Measurements from ENCODE around the gene FNTB. TPM values are rescaled to one million over a fixed set of nuclear protein-coding genes. Genes with fewer than 3 reads are reported as not detected.

Gene FNTB
- total RNA-seq, 1 experiment from 2014 or later, result 20.7 TPM

DNA sequence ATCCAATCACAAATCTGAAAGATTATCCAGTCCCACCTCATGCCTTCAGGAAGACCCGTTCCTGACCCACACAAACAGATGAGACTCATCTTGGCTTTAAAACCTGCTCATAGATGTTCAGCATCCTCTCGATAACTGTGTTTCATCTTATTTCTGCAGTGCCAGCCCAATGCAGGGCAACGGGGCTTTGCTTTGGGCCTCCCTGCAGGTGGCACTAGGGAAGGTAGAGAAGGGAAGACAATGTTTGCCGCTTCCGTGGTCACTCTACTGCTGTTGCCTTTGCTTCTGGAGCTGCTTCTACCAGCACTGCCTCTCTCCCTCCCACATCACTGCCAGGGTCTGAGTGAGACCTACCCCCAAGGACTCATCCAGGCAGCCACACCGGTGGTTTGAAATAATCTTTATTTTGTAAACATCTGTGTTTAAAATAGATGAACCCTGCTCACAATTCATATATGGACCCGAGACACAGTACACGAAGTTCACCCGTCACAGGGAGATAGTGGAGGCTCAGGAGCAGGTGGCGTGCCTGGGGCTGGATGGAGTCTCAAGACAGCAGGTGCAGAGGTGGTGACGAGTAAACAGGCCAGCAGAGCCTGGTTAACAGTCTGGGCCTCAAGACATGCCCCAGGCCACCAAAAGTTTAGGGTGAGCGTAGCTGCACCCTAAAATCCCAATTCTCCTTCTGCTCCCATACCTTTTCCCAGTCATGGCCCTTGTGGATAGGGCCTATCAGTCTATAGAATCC is 41.1 kb upstream of the FNTB start:
- Histone ChIP-seq H4K5ac (ENCODE audit: insufficient read length, low read depth, low read length) (no peak overlapping the region), H2BK15ac (ENCODE audit: low read depth, low read length) (no peak overlapping the region), H3T11ph (ENCODE audit: low read length) (no peak overlapping the region), H2AFZ (ENCODE audit: low read length) (no peak overlapping the region), H4K91ac (ENCODE audit: insufficient read length, low read depth, low read length) (no peak overlapping the region), H2AK5ac (ENCODE audit: insufficient read length, low read length) (no peak overlapping the region), H2BK5ac (ENCODE audit: insufficient read length, low read length) (no peak overlapping the region), H3K27me3 (ENCODE audit: insufficient read depth, low read length) (no peaks in the 10 kb centered on the region), H2BK20ac (ENCODE audit: low read depth, low read length, poor library complexity, severe bottlenecking) (no peak overlapping the region), H2BK12ac (ENCODE audit: insufficient read length, low read depth, low read length) (no peak overlapping the region), H3K4me2 (ENCODE audit: insufficient read depth, insufficient read length, low read length) (no peak overlapping the region), H3K18ac (ENCODE audit: insufficient read length, low read depth, low read length) (no peak overlapping the region), H3K4ac (ENCODE audit: low read depth, low read length) (no peak overlapping the region), H3K9me3 (ENCODE audit: control insufficient read depth, low read depth, low read length) (no peaks in the 10 kb centered on the region), H3K79me1 (ENCODE audit: insufficient read depth, low read depth, low read length, poor library complexity, severe bottlenecking) (no peaks in the 10 kb centered on the region), H3K9ac (ENCODE audit: extremely low read depth, insufficient read length, low read length) (no peak overlapping the region), H3K4me1 (ENCODE audit: insufficient read depth, low read length) (peaks cover 2% of the 10 kb centered on the region; the same call in 1 of the 2 replicates), H3K79me2 (ENCODE audit: insufficient read depth, low read length) (no peaks in the 10 kb centered on the region), H2BK120ac (ENCODE audit: low read depth, low read length, poor library complexity, severe bottlenecking) (no peak overlapping the region), H4K8ac (replicated peaks; ENCODE audit: insufficient read length, low read depth, low read length) (no peak overlapping the region), H3K23me2 (ENCODE audit: insufficient read length, low read depth, low read length, poor library complexity, severe bottlenecking) (no peaks in the 10 kb centered on the region), H3K27ac (ENCODE audit: insufficient read length, low read depth, low read length) (no peak overlapping the region), H3K23ac (ENCODE audit: insufficient read length, low read depth, low read length) (no peak overlapping the region), H3K56ac (ENCODE audit: insufficient read length, low read depth, low read length) (no peak overlapping the region), H4K20me1 (ENCODE audit: control insufficient read depth, insufficient read depth, insufficient read length) (no peaks in the 10 kb centered on the region), H3K14ac (ENCODE audit: insufficient read depth, low read length) (no peak overlapping the region)
- no CpG with 5 or more reads among the region's 12 CpGs for WGBS (ENCODE audit: extremely low coverage, insufficient read length, low lambda C conversion rate)
- Mint-ChIP-seq H3K27me3 (ENCODE audit: low read depth) (no peaks in the 10 kb centered on the region), H3K4me1 (peaks cover 24 to 27% of the 10 kb centered on the region in 2 experiments), H3K27ac (peak overlapping the region in 2 of 3 experiments; percentile 56 to 86; a peak in 4 of 7 replicates), H3K36me3 (ENCODE audit: insufficient read depth in 1 of 3, low read depth in 3 of 3) (peaks cover 14 to 50% (median 38%) of the 10 kb centered on the region in 3 experiments), H3K9me3 (no peaks in the 10 kb centered on the region), H3K4me3 (no peak overlapping the region)
- TF ChIP-seq, protein P1, sequence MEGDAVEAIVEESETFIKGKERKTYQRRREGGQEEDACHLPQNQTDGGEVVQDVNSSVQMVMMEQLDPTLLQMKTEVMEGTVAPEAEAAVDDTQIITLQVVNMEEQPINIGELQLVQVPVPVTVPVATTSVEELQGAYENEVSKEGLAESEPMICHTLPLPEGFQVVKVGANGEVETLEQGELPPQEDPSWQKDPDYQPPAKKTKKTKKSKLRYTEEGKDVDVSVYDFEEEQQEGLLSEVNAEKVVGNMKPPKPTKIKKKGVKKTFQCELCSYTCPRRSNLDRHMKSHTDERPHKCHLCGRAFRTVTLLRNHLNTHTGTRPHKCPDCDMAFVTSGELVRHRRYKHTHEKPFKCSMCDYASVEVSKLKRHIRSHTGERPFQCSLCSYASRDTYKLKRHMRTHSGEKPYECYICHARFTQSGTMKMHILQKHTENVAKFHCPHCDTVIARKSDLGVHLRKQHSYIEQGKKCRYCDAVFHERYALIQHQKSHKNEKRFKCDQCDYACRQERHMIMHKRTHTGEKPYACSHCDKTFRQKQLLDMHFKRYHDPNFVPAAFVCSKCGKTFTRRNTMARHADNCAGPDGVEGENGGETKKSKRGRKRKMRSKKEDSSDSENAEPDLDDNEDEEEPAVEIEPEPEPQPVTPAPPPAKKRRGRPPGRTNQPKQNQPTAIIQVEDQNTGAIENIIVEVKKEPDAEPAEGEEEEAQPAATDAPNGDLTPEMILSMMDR (conservative IDR thresholded peaks at IDR 0.05), result no peak
- no peak for DNase-seq

All from H9 (cell line).